Fibroblast of lung (primary cell): Measurements from ENCODE around the gene CYB561. TPM values are rescaled to one million over a fixed set of nuclear protein-coding genes. Genes with fewer than 3 reads are reported as not detected.

Source experiments
- DNase-seq, 2 donors: peaks; one replicate each; pipeline versions ENCODE4 v3.0.0 to v3.0.0-alpha.2; 2010; ENCODE audit warnings: low read depth in 2 of 2
- H2AFZ ChIP-seq: 2 replicates; pipeline ENCODE4 v1.5.1; 2012; ENCODE audit warnings: low read length, control low read depth, inconsistent platforms
- H3K27ac ChIP-seq: 2 replicates; pipeline ENCODE4 v1.5.1; 2011; ENCODE audit warnings: low read length, control low read depth; ENCODE audit not compliant: insufficient read depth
- H3K27me3 ChIP-seq: 2 replicates; pipeline ENCODE4 v1.5.1; 2011; ENCODE audit warnings: mild to moderate bottlenecking, low read length; ENCODE audit not compliant: control insufficient read depth, insufficient read depth
- H3K36me3 ChIP-seq: 2 replicates; pipeline ENCODE4 v1.5.1; 2011; ENCODE audit warnings: low read length; ENCODE audit not compliant: control insufficient read depth, insufficient read depth
- H3K4me1 ChIP-seq: 2 replicates; pipeline ENCODE4 v1.5.1; 2011; ENCODE audit warnings: low read length; ENCODE audit not compliant: control insufficient read depth, insufficient read depth; ENCODE audit errors: extremely low read depth
- H3K4me2 ChIP-seq: 2 replicates; pipeline ENCODE4 v1.5.1; 2011; ENCODE audit warnings: low read length, control low read depth; ENCODE audit not compliant: insufficient read depth; ENCODE audit errors: extremely low read depth
- H3K4me3 ChIP-seq, 4 experiments: fragments of 200-600 bp in 1 of 4; sonication (generic) in 1 of 4; replicated peaks in 1 of 4; 2 replicates each; pipeline ENCODE4 v1.5.1; 2011 to 2016; ENCODE audit warnings: low read length in 4 of 4, low read depth in 3 of 4, mild to moderate bottlenecking in 3 of 4, control low read depth in 2 of 4, inconsistent platforms in 1 of 4, mixed read lengths in 1 of 4; ENCODE audit not compliant: insufficient read depth in 1 of 4; ENCODE audit errors: control extremely low read depth in 1 of 4
- H3K79me2 ChIP-seq: 2 replicates; pipeline ENCODE4 v1.5.1; 2012; ENCODE audit warnings: mild to moderate bottlenecking, low read length, inconsistent platforms; ENCODE audit not compliant: control insufficient read depth, insufficient read depth
- H3K9ac ChIP-seq: 2 replicates; pipeline ENCODE4 v1.5.1; 2011; ENCODE audit warnings: mild to moderate bottlenecking, low read length, control low read depth; ENCODE audit not compliant: insufficient read depth
- H3K9me3 ChIP-seq: 2 replicates; pipeline ENCODE4 v1.5.1; 2012; ENCODE audit warnings: low read depth, low read length; ENCODE audit not compliant: control insufficient read depth, insufficient read depth
- H4K20me1 ChIP-seq: 2 replicates; pipeline ENCODE4 v1.5.1; 2011; ENCODE audit warnings: low read length; ENCODE audit not compliant: control insufficient read depth, insufficient read depth; ENCODE audit errors: extremely low read depth
- CTCF ChIP-seq, 2 donors: IDR thresholded peaks in 1 of 2; conservative IDR thresholded peaks in 1 of 2; 1 replicate in 1 of 2; 2 replicates in 1 of 2; pipeline ENCODE4 v1.5.1; 2011 to 2012; ENCODE audit warnings: low read length in 2 of 2, control low read depth in 1 of 2, inconsistent platforms in 1 of 2, low read depth in 1 of 2, mild to moderate bottlenecking in 1 of 2
- EZH2 ChIP-seq: IDR thresholded peaks from 2 replicates; pipeline ENCODE4 v1.5.1; 2012; ENCODE audit warnings: low read length, control low read depth, mild to moderate bottlenecking; ENCODE audit errors: missing control alignments
- polyA plus RNA-seq, 2 donors: library from polyadenylated mRNA; depleted of rRNA in 1 of 2; stranded (reverse) in 1 of 2; unstranded in 1 of 2; fragments of >200 nt; gene quantifications; 2 replicates each; pipeline ENCODE4 v1.2.1, GENCODE V29; 2011 to 2012; ENCODE audit warnings: missing spikeins in 1 of 2
- total RNA-seq: library from RNA; depleted of rRNA; stranded (reverse); fragments of >200 nt; gene quantifications from 2 replicates; pipeline ENCODE4 v1.2.1, GENCODE V29; 2014

The CYB561 gene
- total and polyA plus RNA-seq, 2 donors (not counting 1 experiment from before 2014, with no cell fraction given): 7.8 to 13.7 TPM

- Histone ChIP-seq H4K20me1 (no peaks in the 10 kb centered on the region), H3K9ac (no peak overlapping the region), H3K4me3 (no peak overlapping the region), H3K9me3 (no peaks in the 10 kb centered on the region), H3K27me3 (no peaks in the 10 kb centered on the region), H2AFZ (no peak overlapping the region), H3K27ac (no peak overlapping the region), H3K36me3 (no peaks in the 10 kb centered on the region), H3K79me2 (no peaks in the 10 kb centered on the region), H3K4me1 (peaks cover 6% of the 10 kb centered on the region), H3K4me2 (no peak overlapping the region)
- DNase-seq: no peak
- TF ChIP-seq EZH2 (no peak), CTCF (conservative IDR thresholded peaks at IDR 0.05 in 1 of 2, IDR thresholded peaks at IDR 0.05 in 1 of 2; ENCODE audit: low read depth in 1 of 2, low read length in 2 of 2) (no peak)
Observed at GRCh38 chr17:63464691-63465236, 18.7 kb upstream of the CYB561 start.

GRCh38 chr17:63463771-63464170, 17.7 kb upstream of the CYB561 start:
- no peak for DNase-seq
- Histone ChIP-seq H3K79me2 (no peaks in the 10 kb centered on the region), H3K4me2 (no peak overlapping the region), H3K9ac (no peak overlapping the region), H3K9me3 (no peaks in the 10 kb centered on the region), H3K36me3 (no peaks in the 10 kb centered on the region), H3K4me1 (peaks cover 6% of the 10 kb centered on the region), H2AFZ (no peak overlapping the region), H3K27me3 (no peaks in the 10 kb centered on the region), H3K4me3 (no peak overlapping the region), H4K20me1 (no peaks in the 10 kb centered on the region), H3K27ac (no peak overlapping the region)
- TF ChIP-seq CTCF (conservative IDR thresholded peaks at IDR 0.05 in 1 of 2, IDR thresholded peaks at IDR 0.05 in 1 of 2; ENCODE audit: low read depth in 1 of 2, low read length in 2 of 2): no peak
- no peak for TF ChIP-seq EZH2

GRCh38 chr17:63460018-63460417, 13.9 kb upstream of the CYB561 start:
- H3K9ac ChIP-seq: no peak overlapping the region
- TF ChIP-seq CTCF (conservative IDR thresholded peaks at IDR 0.05 in 1 of 2, IDR thresholded peaks at IDR 0.05 in 1 of 2; ENCODE audit: low read depth in 1 of 2, low read length in 2 of 2): no peak
- TF ChIP-seq EZH2: no peak
- DNase-seq: no peak
- H3K4me1 ChIP-seq: peaks cover 6% of the 10 kb centered on the region
- H3K4me3 ChIP-seq: no peak overlapping the region
- peak overlapping the region; percentile 46 for H3K4me2 ChIP-seq
- no peaks in the 10 kb centered on the region for H3K79me2 ChIP-seq
- H2AFZ ChIP-seq: no peak overlapping the region
- H3K9me3 ChIP-seq: no peaks in the 10 kb centered on the region
- no peaks in the 10 kb centered on the region for H4K20me1 ChIP-seq
- H3K27ac ChIP-seq: no peak overlapping the region
- no peaks in the 10 kb centered on the region for H3K36me3 ChIP-seq
- no peaks in the 10 kb centered on the region for H3K27me3 ChIP-seq
